WERI-Rb-1 (cell line): Measurements from ENCODE around the gene FAM153A.
"Not testable (repeated sequence)": the region's sequence is repeated elsewhere in the genome, so short reads cannot be mapped to it uniquely, and the experiment has no call there.

Experiments
- DNase-seq: peaks from one replicate; pipeline ENCODE4 v3.0.0-alpha.2; 2020
- H3K27ac ChIP-seq: fragments of 250-450 bp; sonication (Bioruptor Pico); 2 replicates; pipeline ENCODE4 v1.5.1; 2020; ENCODE audit warnings: mild to moderate bottlenecking, moderate library complexity
- H3K27me3 ChIP-seq: fragments of 250-450 bp; sonication (Bioruptor Pico); 2 replicates; pipeline ENCODE4 v1.5.1; 2021; ENCODE audit warnings: mild to moderate bottlenecking, low read depth, moderate library complexity; ENCODE audit not compliant: insufficient read depth, severe bottlenecking
- H3K36me3 ChIP-seq: fragments of 250-450 bp; sonication (Bioruptor Pico); 2 replicates; pipeline ENCODE4 v1.5.1; 2020; ENCODE audit warnings: mild to moderate bottlenecking, moderate library complexity
- H3K4me3 ChIP-seq: 2 replicates; pipeline ENCODE4 v1.5.1; 2011; ENCODE audit warnings: low read depth, mild to moderate bottlenecking, control low read depth, low read length
- H3K9me3 ChIP-seq: fragments of 250-450 bp; sonication (Bioruptor Pico); 2 replicates; pipeline ENCODE4 v1.5.1; 2021; ENCODE audit warnings: mild to moderate bottlenecking, moderate library complexity; ENCODE audit not compliant: severe bottlenecking

FAM153A gene

GRCh38 chr5:177791649-177792048 lies 8.9 kb upstream of the FAM153A start:
- H3K27me3 ChIP-seq, H3K27ac ChIP-seq, H3K9me3 ChIP-seq, H3K4me3 ChIP-seq, H3K36me3 ChIP-seq: not testable (repeated sequence)
- peak; percentile 6 for DNase-seq

- not testable (repeated sequence) for H3K9me3 ChIP-seq, H3K27ac ChIP-seq, H3K36me3 ChIP-seq, H3K27me3 ChIP-seq, H3K4me3 ChIP-seq, DNase-seq
Observed at GRCh38 chr5:177782169-177782568, 530 bp downstream of the FAM153A start.

- H3K27ac ChIP-seq, H3K4me3 ChIP-seq, H3K9me3 ChIP-seq, H3K27me3 ChIP-seq, H3K36me3 ChIP-seq, DNase-seq: not testable (repeated sequence)
Observed at GRCh38 chr5:177771206-177771605, 11.5 kb downstream of the FAM153A start.

GRCh38 chr5:177770646-177771045 lies 12.1 kb downstream of the FAM153A start:
- not testable (repeated sequence) for H3K9me3 ChIP-seq, H3K27ac ChIP-seq, H3K4me3 ChIP-seq, H3K27me3 ChIP-seq, H3K36me3 ChIP-seq, DNase-seq

- H3K36me3 ChIP-seq, H3K27ac ChIP-seq: not testable (repeated sequence)
Observed at GRCh38 chr5:177763737-177764508, 18.8 kb downstream of the FAM153A start.

GRCh38 chr5:177760954-177761353 lies 21.7 kb downstream of the FAM153A start:
- not testable (repeated sequence) for H3K4me3 ChIP-seq, H3K9me3 ChIP-seq, H3K27ac ChIP-seq, DNase-seq, H3K36me3 ChIP-seq, H3K27me3 ChIP-seq

More at GRCh38 chr5:177763737-177764508, 18.8 kb downstream of the FAM153A start:
- H3K27me3 ChIP-seq, H3K4me3 ChIP-seq, H3K9me3 ChIP-seq, DNase-seq: not testable (repeated sequence)

GRCh38 chr5:177747354-177747753 lies 35.3 kb downstream of the FAM153A start:
- H3K9me3 ChIP-seq, H3K4me3 ChIP-seq, H3K27ac ChIP-seq, DNase-seq, H3K36me3 ChIP-seq, H3K27me3 ChIP-seq: not testable (repeated sequence)

GRCh38 chr5:177724858-177725257 lies 57.8 kb downstream of the FAM153A start:
- H3K36me3 ChIP-seq, H3K27me3 ChIP-seq, H3K9me3 ChIP-seq, H3K27ac ChIP-seq, H3K4me3 ChIP-seq, DNase-seq: not testable (repeated sequence)

- not testable (repeated sequence) for H3K9me3 ChIP-seq, DNase-seq, H3K36me3 ChIP-seq, H3K27ac ChIP-seq, H3K4me3 ChIP-seq, H3K27me3 ChIP-seq
Observed at GRCh38 chr5:177723831-177724485, 58.7 kb downstream of the FAM153A start.

GRCh38 chr5:177722829-177723228 lies 59.9 kb downstream of the FAM153A start:
- H3K36me3 ChIP-seq, H3K4me3 ChIP-seq, DNase-seq, H3K27me3 ChIP-seq, H3K9me3 ChIP-seq, H3K27ac ChIP-seq: not testable (repeated sequence)

- not testable (repeated sequence) for H3K36me3 ChIP-seq, H3K4me3 ChIP-seq, H3K27ac ChIP-seq, DNase-seq, H3K27me3 ChIP-seq, H3K9me3 ChIP-seq
Observed at GRCh38 chr5:177719989-177720388, 62.7 kb downstream of the FAM153A start.

- DNase-seq, H3K27me3 ChIP-seq, H3K27ac ChIP-seq, H3K4me3 ChIP-seq, H3K36me3 ChIP-seq, H3K9me3 ChIP-seq: not testable (repeated sequence)
Observed at GRCh38 chr5:177715423-177715822, 67.3 kb downstream of the FAM153A start.

- not testable (repeated sequence) for H3K27me3 ChIP-seq, H3K4me3 ChIP-seq, H3K27ac ChIP-seq, DNase-seq, H3K36me3 ChIP-seq, H3K9me3 ChIP-seq
Observed at GRCh38 chr5:177696100-177696499, 86.6 kb downstream of the FAM153A start.

GRCh38 chr5:177695356-177695930 lies 87.3 kb downstream of the FAM153A start:
- not testable (repeated sequence) for H3K4me3 ChIP-seq, H3K36me3 ChIP-seq, DNase-seq, H3K27me3 ChIP-seq, H3K27ac ChIP-seq, H3K9me3 ChIP-seq

- not testable (repeated sequence) for H3K27ac ChIP-seq, H3K9me3 ChIP-seq, H3K27me3 ChIP-seq, H3K36me3 ChIP-seq, H3K4me3 ChIP-seq, DNase-seq
Observed at GRCh38 chr5:177694518-177694835, 88.2 kb downstream of the FAM153A start.
